Stimulated activated CD8-positive, alpha-beta memory T cell treated with anti-CD3 and anti-CD28 coated beads, Interleukin-4, amount 100 ng/mL, for 48 hours (primary cell): ENCODE results near the gene TRIM14.
"Not testable (repeated sequence)": the region's sequence is repeated elsewhere in the genome, so short reads cannot be mapped to it uniquely, and the experiment has no call there.

Source experiments
- DNase-seq: peaks from one replicate; pipeline ENCODE4 v3.0.0-alpha.2; 2020

The TRIM14 gene

GRCh38 chr9:98043915-98044314 lies 75.1 kb downstream of the TRIM14 start:
- DNase-seq, result no peak

DNA sequence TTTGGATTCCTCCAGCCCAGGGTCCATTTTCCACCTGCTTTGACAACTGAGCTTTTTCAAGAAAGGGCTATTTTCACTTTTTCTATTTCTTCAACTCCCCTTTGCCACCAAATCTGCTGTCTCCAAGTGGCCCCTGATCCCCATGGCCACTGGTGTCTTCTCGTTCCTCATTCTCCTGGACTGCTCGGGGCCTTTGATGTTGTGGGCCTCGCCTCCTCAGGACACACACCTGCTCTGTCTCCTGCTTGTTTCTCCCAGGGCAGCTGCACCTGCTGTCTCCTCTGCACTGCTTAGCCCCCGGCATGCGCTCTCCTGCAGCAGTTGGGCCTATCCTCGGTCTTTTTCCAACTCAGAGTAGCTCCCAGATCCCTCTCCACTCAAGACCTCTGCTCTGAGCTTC lies 78.8 kb downstream of the TRIM14 start:
- DNase-seq, result no peak

DNA sequence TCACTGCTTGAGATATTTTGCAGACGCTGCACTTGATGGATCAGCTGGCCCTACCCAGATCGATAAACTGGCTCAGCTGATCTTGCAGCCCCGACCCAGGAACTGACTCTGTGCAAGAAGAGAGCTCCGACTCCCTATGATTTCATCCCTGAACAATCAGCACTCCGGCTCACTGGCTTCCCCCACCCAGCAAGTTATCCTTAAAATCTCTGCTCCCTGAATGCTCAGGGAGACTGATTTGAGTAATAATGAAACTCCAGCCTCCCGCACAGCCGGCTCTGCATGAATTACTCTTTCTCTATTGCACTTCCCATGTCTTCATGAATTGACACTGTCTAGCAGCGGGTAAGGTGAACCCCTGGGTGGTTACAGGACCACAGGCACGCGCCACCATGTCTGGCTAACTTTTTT lies 79.4 kb downstream of the TRIM14 start:
- DNase-seq, result no peak

DNA sequence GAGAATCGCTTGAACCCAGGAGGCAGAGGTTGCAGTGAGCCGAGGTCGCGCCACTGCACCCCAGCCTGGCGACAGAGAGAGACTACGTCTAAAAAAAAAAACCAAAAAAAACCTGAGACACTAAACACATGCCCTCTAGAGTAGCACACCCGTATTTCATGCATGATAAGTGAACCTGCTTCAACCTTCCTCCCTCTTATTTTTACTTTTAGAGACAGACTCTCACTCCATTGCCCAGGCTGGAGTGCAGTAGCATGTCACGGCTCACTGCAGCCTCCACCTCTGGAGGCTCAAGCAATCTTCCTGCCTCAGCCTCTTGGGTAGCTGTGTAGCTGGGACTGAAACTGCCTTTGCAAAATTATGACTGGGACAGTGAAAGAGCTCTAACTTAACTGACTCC lies 80.1 kb downstream of the TRIM14 start:
- DNase-seq, result no peak

DNA sequence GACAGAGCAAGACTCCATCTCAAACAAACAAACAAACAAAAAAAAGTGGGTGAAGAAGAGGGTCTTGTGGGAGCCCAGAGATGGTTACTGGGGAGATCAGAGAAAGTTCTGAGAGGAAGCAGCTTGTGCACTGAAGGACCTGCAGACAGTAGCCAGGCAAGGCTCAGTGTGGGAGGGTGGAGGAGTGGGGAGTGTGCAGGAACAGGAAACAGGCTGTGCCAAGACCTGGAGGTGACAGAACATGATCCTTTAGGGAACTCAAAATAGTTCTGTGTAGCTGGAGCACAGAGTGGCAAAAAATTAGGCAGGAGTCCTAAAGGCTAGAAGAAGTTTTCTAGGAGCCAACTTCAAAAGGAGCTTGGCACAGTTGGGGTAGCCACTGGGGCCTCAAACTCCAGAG lies 81.7 kb downstream of the TRIM14 start:
- DNase-seq, result no peak

DNA sequence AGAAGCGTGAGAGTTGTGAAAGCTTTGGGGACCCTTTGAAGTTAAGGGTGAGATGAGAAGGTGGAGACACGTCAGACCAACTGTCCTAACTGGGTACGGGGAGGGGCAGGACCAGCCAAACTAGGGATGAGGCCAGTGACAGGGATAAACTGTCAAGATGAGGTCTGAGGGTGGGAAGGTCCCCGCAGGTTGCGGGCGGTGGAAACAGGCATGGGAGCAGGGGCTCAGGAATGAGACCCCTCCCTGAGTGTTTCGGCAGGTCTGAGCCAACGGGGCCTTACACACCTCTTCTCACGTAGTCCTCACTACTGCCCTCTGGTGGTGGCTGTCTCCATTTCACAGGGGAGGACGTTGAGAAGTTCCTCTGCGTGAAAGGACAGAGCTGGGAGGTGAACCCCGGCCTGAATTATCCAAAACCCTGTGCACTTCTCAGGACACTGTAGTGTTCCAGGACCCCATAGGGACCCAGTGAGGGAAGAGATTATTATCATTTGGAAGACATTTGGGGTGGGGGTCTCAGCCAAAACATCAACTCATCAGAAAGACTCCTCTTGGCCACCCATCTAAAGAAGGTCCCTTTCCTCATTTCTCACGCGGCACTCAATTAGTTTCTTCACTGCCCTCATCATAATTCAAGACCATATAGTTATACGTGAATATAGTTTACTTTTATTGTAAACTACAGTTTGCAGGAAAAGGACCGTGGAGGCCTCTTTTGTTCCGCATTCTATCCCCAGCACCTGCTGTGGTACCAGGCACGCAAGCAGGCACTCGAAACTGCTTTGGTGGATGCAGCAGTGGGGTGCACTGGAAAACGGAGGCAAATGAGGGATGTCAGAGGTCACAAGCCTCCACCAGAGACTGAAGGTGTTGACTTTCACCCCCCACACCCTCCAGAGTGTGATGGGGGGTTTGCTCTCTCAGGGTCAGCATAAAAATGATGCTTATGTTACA lies 84.2 kb downstream of the TRIM14 start:
- peak; percentile 97 for DNase-seq

- no peak for DNase-seq
Measured at GRCh38 chr9:98031935-98032334, 87.1 kb downstream of the TRIM14 start.

DNA sequence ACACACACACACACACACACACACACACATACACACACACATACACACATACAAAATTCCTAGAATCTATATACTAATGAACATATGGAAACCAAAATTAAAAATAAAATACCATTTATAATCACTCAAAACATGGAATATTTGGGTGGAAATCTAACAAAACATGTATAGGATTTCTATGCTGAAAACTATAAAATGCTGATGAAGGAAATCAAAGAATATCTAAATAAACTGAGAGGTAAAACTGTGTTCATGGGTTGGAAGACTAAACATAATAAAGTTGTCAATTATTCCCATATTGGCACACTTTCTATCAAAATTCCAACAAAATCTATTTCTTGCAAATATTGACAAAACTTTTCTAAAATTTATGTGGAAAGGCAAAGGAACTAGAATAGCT lies 87.9 kb downstream of the TRIM14 start:
- DNase-seq, result no peak

GRCh38 chr9:98024702-98025101 lies 94.3 kb downstream of the TRIM14 start:
- DNase-seq, result no peak

DNA sequence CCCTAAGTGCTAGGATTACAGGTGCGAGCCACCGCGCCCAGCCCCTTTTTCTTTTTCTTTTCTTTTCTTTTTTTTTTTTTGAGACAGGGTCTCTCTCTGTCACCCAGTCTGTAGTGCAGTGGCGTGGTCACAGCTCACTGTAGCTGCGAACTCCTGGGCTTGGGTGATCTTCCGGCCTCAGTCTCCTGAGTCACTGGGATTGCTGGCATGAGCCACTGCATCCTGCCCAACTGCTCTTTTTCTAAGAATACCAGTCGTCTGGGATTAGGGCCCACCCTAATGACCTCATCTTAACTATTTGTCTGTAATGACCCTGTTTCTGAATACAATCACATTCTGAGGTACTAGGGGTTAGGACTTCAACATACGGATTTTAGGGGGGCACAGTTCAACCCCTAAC lies 96.6 kb downstream of the TRIM14 start:
- no peak for DNase-seq

- DNase-seq, result peak; percentile 20
Measured at GRCh38 chr9:98021306-98022040, 97.5 kb downstream of the TRIM14 start.

DNA sequence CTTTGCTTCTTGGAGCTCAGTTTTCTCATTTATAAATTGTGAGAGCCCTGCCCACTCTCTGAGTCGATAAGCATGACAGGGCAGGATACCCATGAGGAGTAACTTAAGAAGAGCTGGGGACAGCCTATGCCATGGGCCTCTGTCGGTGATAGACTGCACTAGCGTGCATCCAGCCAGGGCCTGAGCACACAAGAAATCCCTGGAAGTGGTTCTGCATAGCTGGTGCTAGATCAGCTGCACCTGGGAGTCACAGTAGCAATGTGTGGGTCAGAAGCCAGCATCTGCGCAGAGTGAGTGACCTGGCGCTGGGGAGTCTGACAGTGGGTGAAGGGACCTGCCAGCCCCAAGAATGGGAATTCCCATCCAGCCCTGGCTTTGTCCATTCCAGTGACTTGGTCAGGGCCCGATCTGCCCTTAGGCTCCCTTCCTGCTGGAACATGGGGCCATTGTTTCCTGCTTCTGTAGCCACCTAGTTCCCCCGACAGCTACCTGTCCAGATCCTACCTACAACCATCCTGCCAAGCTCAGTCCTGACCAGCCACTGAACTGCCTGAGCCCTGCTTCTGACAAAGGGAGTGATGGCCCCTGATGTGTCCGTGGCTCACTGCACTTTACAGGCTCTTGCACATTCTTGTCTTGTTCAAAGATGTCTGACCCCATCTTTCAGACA lies 98.4 kb downstream of the TRIM14 start:
- peak; percentile 20 for DNase-seq

DNA sequence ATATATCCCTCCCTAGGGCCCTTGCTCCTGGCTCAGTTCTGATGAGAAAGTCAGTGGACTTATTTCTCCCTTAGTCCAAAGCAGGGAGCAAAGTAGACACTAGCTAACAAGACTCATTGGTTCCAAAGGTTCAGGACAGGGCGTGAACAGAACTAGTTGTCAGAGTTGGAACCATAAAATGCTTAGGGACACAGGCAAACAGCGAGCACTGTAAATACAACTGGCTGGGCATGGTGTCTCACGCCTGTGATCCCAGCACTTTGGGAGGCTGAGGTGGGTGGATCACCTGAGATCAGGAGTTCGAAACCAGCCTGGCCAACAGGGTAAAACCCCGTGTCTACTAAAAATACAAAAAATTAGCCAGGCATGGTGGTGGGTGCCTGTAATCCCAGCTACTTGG lies 99.2 kb downstream of the TRIM14 start:
- not testable (repeated sequence) for DNase-seq
